ENCODE results near the gene MET.

The MET gene

GRCh38 chr7:116730097-116731022 is 58.4 kb downstream of the MET start:
- Histone ChIP-seq H3K9me3 (ENCODE audit: insufficient read depth, low read depth, low read length) (no peaks in the 10 kb centered on the region), H3K9ac (ENCODE audit: low read depth, low read length) (no peak overlapping the region), H3K36me3 (ENCODE audit: insufficient read depth, low read length) (no peaks in the 10 kb centered on the region), H3K27ac (ENCODE audit: low read depth, low read length) (no peak overlapping the region), H3K4me3 (ENCODE audit: low read length) (no peak overlapping the region), H3K27me3 (ENCODE audit: insufficient read depth, low read length) (no peaks in the 10 kb centered on the region), H3K4me1 (ENCODE audit: insufficient read depth, low read length) (peaks cover 27% of the 10 kb centered on the region)
- 94% methylated on average over 8 of the region's 9 CpGs for WGBS

GRCh38 chr7:116731023-116731395 is 59.0 kb downstream of the MET start:
- H3K36me3 ChIP-seq (ENCODE audit: insufficient read depth, low read length): no peaks in the 10 kb centered on the region
- 95% methylated on average over 1 of the region's 1 CpG for WGBS
- H3K9me3 ChIP-seq (ENCODE audit: insufficient read depth, low read depth, low read length): no peaks in the 10 kb centered on the region
- H3K4me3 ChIP-seq (ENCODE audit: low read length): no peak overlapping the region
- H3K27me3 ChIP-seq (ENCODE audit: insufficient read depth, low read length): no peaks in the 10 kb centered on the region
- H3K4me1 ChIP-seq (ENCODE audit: insufficient read depth, low read length): peaks cover 28% of the 10 kb centered on the region
- no peak overlapping the region for H3K27ac ChIP-seq (ENCODE audit: low read depth, low read length)
- H3K9ac ChIP-seq (ENCODE audit: low read depth, low read length): no peak overlapping the region

GRCh38 chr7:116731445-116732335 is 59.7 kb downstream of the MET start:
- no peaks in the 10 kb centered on the region for H3K36me3 ChIP-seq (ENCODE audit: insufficient read depth, low read length)
- no peaks in the 10 kb centered on the region for H3K9me3 ChIP-seq (ENCODE audit: insufficient read depth, low read depth, low read length)
- WGBS: 91% methylated on average over 12 of the region's 12 CpGs
- H3K27me3 ChIP-seq (ENCODE audit: insufficient read depth, low read length): no peaks in the 10 kb centered on the region
- H3K27ac ChIP-seq (ENCODE audit: low read depth, low read length): no peak overlapping the region
- no peak overlapping the region for H3K4me3 ChIP-seq (ENCODE audit: low read length)
- H3K9ac ChIP-seq (ENCODE audit: low read depth, low read length): no peak overlapping the region
- H3K4me1 ChIP-seq (ENCODE audit: insufficient read depth, low read length): peaks cover 34% of the 10 kb centered on the region

GRCh38 chr7:116732788-116733694 is 61.0 kb downstream of the MET start:
- no peak overlapping the region for H3K9ac ChIP-seq (ENCODE audit: low read depth, low read length)
- no peaks in the 10 kb centered on the region for H3K9me3 ChIP-seq (ENCODE audit: insufficient read depth, low read depth, low read length)
- H3K4me1 ChIP-seq (ENCODE audit: insufficient read depth, low read length): peaks cover 47% of the 10 kb centered on the region
- no peaks in the 10 kb centered on the region for H3K36me3 ChIP-seq (ENCODE audit: insufficient read depth, low read length)
- H3K27ac ChIP-seq (ENCODE audit: low read depth, low read length): no peak overlapping the region
- no peak overlapping the region for H3K4me3 ChIP-seq (ENCODE audit: low read length)
- H3K27me3 ChIP-seq (ENCODE audit: insufficient read depth, low read length): no peaks in the 10 kb centered on the region
- WGBS: 93% methylated on average over 4 of the region's 7 CpGs

GRCh38 chr7:116733924-116734580 is 62.1 kb downstream of the MET start:
- Histone ChIP-seq H3K9ac (ENCODE audit: low read depth, low read length) (no peak overlapping the region), H3K4me1 (ENCODE audit: insufficient read depth, low read length) (peaks cover 58% of the 10 kb centered on the region), H3K27ac (ENCODE audit: low read depth, low read length) (no peak overlapping the region), H3K4me3 (ENCODE audit: low read length) (no peak overlapping the region), H3K36me3 (ENCODE audit: insufficient read depth, low read length) (no peaks in the 10 kb centered on the region), H3K9me3 (ENCODE audit: insufficient read depth, low read depth, low read length) (no peaks in the 10 kb centered on the region), H3K27me3 (ENCODE audit: insufficient read depth, low read length) (no peaks in the 10 kb centered on the region)
- 87% methylated on average over 3 of the region's 4 CpGs for WGBS

- no peaks in the 10 kb centered on the region for H3K9me3 ChIP-seq (ENCODE audit: insufficient read depth, low read depth, low read length)
- H3K4me3 ChIP-seq (ENCODE audit: low read length): no peak overlapping the region
- no peaks in the 10 kb centered on the region for H3K27me3 ChIP-seq (ENCODE audit: insufficient read depth, low read length)
- 86% methylated on average over 6 of the region's 6 CpGs for WGBS
- no peak overlapping the region for H3K27ac ChIP-seq (ENCODE audit: low read depth, low read length)
- H3K9ac ChIP-seq (ENCODE audit: low read depth, low read length): no peak overlapping the region
- H3K36me3 ChIP-seq (ENCODE audit: insufficient read depth, low read length): no peaks in the 10 kb centered on the region
- peaks cover 58% of the 10 kb centered on the region for H3K4me1 ChIP-seq (ENCODE audit: insufficient read depth, low read length)
Measured at GRCh38 chr7:116734710-116735109, 62.7 kb downstream of the MET start.

GRCh38 chr7:116736927-116737715 is 65.1 kb downstream of the MET start:
- peaks cover 58% of the 10 kb centered on the region for H3K4me1 ChIP-seq (ENCODE audit: insufficient read depth, low read length)
- no peaks in the 10 kb centered on the region for H3K36me3 ChIP-seq (ENCODE audit: insufficient read depth, low read length)
- no peak overlapping the region for H3K4me3 ChIP-seq (ENCODE audit: low read length)
- no peaks in the 10 kb centered on the region for H3K27me3 ChIP-seq (ENCODE audit: insufficient read depth, low read length)
- no peak overlapping the region for H3K27ac ChIP-seq (ENCODE audit: low read depth, low read length)
- no peaks in the 10 kb centered on the region for H3K9me3 ChIP-seq (ENCODE audit: insufficient read depth, low read depth, low read length)
- no peak overlapping the region for H3K9ac ChIP-seq (ENCODE audit: low read depth, low read length)
- 93% methylated on average over 8 of the region's 8 CpGs for WGBS

GRCh38 chr7:116738378-116738777 is 66.4 kb downstream of the MET start:
- H3K27me3 ChIP-seq (ENCODE audit: insufficient read depth, low read length): no peaks in the 10 kb centered on the region
- H3K36me3 ChIP-seq (ENCODE audit: insufficient read depth, low read length): no peaks in the 10 kb centered on the region
- no peaks in the 10 kb centered on the region for H3K9me3 ChIP-seq (ENCODE audit: insufficient read depth, low read depth, low read length)
- no CpG with 5 or more reads among the region's 1 CpG for WGBS
- H3K27ac ChIP-seq (ENCODE audit: low read depth, low read length): no peak overlapping the region
- no peak overlapping the region for H3K4me3 ChIP-seq (ENCODE audit: low read length)
- peaks cover 50% of the 10 kb centered on the region for H3K4me1 ChIP-seq (ENCODE audit: insufficient read depth, low read length)
- H3K9ac ChIP-seq (ENCODE audit: low read depth, low read length): no peak overlapping the region

- Histone ChIP-seq H3K36me3 (ENCODE audit: insufficient read depth, low read length) (no peaks in the 10 kb centered on the region), H3K27me3 (ENCODE audit: insufficient read depth, low read length) (no peaks in the 10 kb centered on the region), H3K9me3 (ENCODE audit: insufficient read depth, low read depth, low read length) (no peaks in the 10 kb centered on the region), H3K9ac (ENCODE audit: low read depth, low read length) (no peak overlapping the region), H3K4me1 (ENCODE audit: insufficient read depth, low read length) (peaks cover 41% of the 10 kb centered on the region; the same call in 1 of the 2 replicates), H3K27ac (ENCODE audit: low read depth, low read length) (no peak overlapping the region), H3K4me3 (ENCODE audit: low read length) (no peak overlapping the region)
- no CpG with 5 or more reads among the region's 2 CpGs for WGBS
Measured at GRCh38 chr7:116739307-116739706, 67.3 kb downstream of the MET start.

- 93% methylated on average over 1 of the region's 1 CpG for WGBS
- H3K27ac ChIP-seq (ENCODE audit: low read depth, low read length): no peak overlapping the region
- peaks cover 32% of the 10 kb centered on the region; the same call in 1 of the 2 replicates for H3K4me1 ChIP-seq (ENCODE audit: insufficient read depth, low read length)
- H3K9me3 ChIP-seq (ENCODE audit: insufficient read depth, low read depth, low read length): no peaks in the 10 kb centered on the region
- no peak overlapping the region for H3K9ac ChIP-seq (ENCODE audit: low read depth, low read length)
- H3K36me3 ChIP-seq (ENCODE audit: insufficient read depth, low read length): no peaks in the 10 kb centered on the region
- H3K4me3 ChIP-seq (ENCODE audit: low read length): no peak overlapping the region
- H3K27me3 ChIP-seq (ENCODE audit: insufficient read depth, low read length): no peaks in the 10 kb centered on the region
Measured at GRCh38 chr7:116740231-116740630, 68.2 kb downstream of the MET start.
